Stomach (tissue), 4 donors: ENCODE data around the gene TIGD1.

ENCODE experiments used
- POLR2A ChIP-seq, 4 donors: fragments of 450-650 bp; IDR thresholded peaks; one replicate each; pipeline ENCODE4 v1.6.1; 2016; ENCODE audit warnings: antibody characterized with exemption in 4 of 4, control low read depth in 2 of 4, mild to moderate bottlenecking in 1 of 4, moderate library complexity in 1 of 4
- POLR2AphosphoS5 ChIP-seq, 3 donors: sonication (generic); formaldehyde crosslinking; IDR thresholded peaks; one replicate each; pipeline ENCODE4 v1.6.1; 2016; ENCODE audit warnings: antibody characterized with exemption in 3 of 3
- TF ChIP-seq, protein P1 (sequence below), 7 experiments: fragments of 450-650 bp in 4 of 7; fragments of 200-600 bp in 3 of 7; sonication (generic) in 3 of 7; IDR thresholded peaks; one replicate each; pipeline ENCODE4 v1.5.1; 2016 to 2019; ENCODE audit warnings: antibody characterized with exemption in 7 of 7, control low read depth in 2 of 7, mild to moderate bottlenecking in 1 of 7

DNA sequence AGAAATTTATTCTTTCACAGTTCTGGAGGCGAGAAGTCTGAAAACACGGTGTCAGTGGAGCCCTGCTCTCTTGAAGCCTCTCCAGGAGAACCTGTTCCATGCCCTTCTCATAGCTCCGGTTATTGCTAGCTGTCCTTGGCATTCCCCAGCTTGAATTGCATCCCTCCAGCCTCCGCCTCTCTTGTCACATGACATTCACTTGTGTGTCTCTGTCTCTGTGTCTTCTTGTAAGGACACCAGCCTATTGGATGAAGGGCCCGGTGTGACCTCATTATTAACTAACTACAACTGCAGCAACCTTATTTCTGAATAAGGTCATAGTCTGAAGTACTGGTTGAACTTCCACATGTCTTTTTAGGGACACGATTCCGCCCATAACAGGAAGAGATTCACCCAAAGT is 34.7 kb downstream of the TIGD1 start:
- TF ChIP-seq, protein P1, sequence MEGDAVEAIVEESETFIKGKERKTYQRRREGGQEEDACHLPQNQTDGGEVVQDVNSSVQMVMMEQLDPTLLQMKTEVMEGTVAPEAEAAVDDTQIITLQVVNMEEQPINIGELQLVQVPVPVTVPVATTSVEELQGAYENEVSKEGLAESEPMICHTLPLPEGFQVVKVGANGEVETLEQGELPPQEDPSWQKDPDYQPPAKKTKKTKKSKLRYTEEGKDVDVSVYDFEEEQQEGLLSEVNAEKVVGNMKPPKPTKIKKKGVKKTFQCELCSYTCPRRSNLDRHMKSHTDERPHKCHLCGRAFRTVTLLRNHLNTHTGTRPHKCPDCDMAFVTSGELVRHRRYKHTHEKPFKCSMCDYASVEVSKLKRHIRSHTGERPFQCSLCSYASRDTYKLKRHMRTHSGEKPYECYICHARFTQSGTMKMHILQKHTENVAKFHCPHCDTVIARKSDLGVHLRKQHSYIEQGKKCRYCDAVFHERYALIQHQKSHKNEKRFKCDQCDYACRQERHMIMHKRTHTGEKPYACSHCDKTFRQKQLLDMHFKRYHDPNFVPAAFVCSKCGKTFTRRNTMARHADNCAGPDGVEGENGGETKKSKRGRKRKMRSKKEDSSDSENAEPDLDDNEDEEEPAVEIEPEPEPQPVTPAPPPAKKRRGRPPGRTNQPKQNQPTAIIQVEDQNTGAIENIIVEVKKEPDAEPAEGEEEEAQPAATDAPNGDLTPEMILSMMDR (IDR thresholded peaks at IDR 0.05): no peak
- TF ChIP-seq POLR2AphosphoS5 (IDR thresholded peaks at IDR 0.05) (no peak), POLR2A (IDR thresholded peaks at IDR 0.05) (no peak)
